Thyroid gland (tissue), 4 donors: Measurements from ENCODE around the gene PAF1.

Source experiments
- POLR2A ChIP-seq, 2 donors: fragments of 450-650 bp; IDR thresholded peaks; one replicate each; pipeline ENCODE4 v1.6.1; 2017; ENCODE audit warnings: antibody characterized with exemption in 2 of 2, mild to moderate bottlenecking in 2 of 2, moderate library complexity in 1 of 2
- TF ChIP-seq, protein P1 (sequence below), 6 experiments: fragments of 200-600 bp in 3 of 6; fragments of 450-650 bp in 3 of 6; sonication (generic) in 3 of 6; IDR thresholded peaks; one replicate each; pipeline ENCODE4 v1.5.1; 2016 to 2019; ENCODE audit warnings: antibody characterized with exemption in 6 of 6, mild to moderate bottlenecking in 2 of 6, inconsistent platforms in 1 of 6, moderate library complexity in 1 of 6

DNA sequence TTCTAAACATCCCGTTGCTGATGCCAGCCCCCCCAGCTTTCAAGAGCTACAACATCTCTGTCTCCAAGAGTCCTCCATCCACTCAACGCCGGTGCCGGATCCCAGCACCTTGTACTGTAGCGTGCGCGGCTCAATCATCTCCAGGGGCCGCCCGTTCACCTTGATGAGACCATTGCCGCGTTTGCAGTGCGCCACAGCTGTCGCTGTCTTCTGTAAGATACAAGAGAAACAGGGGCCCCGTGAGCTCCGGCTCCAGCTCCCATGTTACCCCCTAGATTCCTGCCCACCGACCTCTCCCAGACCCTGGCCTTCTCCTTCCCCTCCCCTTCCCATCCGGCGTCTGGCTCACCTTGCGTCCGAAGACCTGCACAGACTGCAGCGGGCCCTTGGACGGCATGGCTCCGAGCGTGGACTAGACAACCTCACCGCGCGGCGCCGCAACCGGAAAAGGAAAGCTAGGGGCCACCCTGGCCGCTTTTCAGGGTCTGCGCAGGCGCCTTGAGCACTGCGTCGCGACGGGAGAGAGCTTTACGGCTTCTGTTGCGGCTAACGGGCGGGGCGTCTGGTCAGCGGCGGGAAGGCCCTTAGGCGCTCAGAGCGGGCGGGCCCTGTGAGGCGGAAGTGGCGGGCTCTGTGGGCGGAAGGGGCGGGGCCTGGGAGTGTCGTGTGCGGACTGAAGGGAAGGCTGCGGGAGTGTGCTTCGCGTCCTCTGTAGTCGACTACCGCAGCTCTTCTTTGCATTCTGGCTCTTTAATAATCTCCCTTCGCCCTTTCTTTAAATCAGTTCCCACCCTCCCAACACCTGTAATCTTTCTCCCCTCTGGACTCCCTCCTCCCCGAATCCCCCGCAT is 44.8 kb upstream of the PAF1 start, which contains the start of gene RPS16:
- TF ChIP-seq, protein P1, sequence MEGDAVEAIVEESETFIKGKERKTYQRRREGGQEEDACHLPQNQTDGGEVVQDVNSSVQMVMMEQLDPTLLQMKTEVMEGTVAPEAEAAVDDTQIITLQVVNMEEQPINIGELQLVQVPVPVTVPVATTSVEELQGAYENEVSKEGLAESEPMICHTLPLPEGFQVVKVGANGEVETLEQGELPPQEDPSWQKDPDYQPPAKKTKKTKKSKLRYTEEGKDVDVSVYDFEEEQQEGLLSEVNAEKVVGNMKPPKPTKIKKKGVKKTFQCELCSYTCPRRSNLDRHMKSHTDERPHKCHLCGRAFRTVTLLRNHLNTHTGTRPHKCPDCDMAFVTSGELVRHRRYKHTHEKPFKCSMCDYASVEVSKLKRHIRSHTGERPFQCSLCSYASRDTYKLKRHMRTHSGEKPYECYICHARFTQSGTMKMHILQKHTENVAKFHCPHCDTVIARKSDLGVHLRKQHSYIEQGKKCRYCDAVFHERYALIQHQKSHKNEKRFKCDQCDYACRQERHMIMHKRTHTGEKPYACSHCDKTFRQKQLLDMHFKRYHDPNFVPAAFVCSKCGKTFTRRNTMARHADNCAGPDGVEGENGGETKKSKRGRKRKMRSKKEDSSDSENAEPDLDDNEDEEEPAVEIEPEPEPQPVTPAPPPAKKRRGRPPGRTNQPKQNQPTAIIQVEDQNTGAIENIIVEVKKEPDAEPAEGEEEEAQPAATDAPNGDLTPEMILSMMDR (IDR thresholded peaks at IDR 0.05), result peak in 1 of 6 experiments; percentile 4
- peak; percentile 60 to 94 for TF ChIP-seq POLR2A (IDR thresholded peaks at IDR 0.05)
